GM23338 (cell line): ENCODE data around the gene FAF1. TPM values are rescaled to one million over a fixed set of nuclear protein-coding genes. Genes with fewer than 3 reads are reported as not detected.

Source experiments
- ATAC-seq: fragments of 200-7000 bp; cut with Tn5 transposase; 3 replicates; pipeline ENCODE4 v1.9.1; 2020
- DNase-seq: peaks from one replicate; pipeline ENCODE4 v3.0.0-alpha.2; 2015; ENCODE audit warnings: low spot score
- H2AFZ ChIP-seq: fragments of 200-600 bp; sonication (generic); 2 replicates; pipeline ENCODE4 v1.8.0; 2016; ENCODE audit warnings: antibody characterized with exemption, mild to moderate bottlenecking, moderate library complexity
- H3F3A ChIP-seq: fragments of 200-600 bp; sonication (generic); replicated peaks from 2 replicates; pipeline ENCODE4 v1.8.0; 2017; ENCODE audit warnings: antibody characterized with exemption, mixed run types, low read depth
- H3K27ac ChIP-seq: fragments of 200-600 bp; sonication (generic); 2 replicates; pipeline ENCODE4 v1.6.1; 2016; ENCODE audit warnings: low read depth
- H3K27me3 ChIP-seq: fragments of 200-600 bp; sonication (generic); 2 replicates; pipeline ENCODE4 v1.8.0; 2016; ENCODE audit warnings: mild to moderate bottlenecking, mixed run types, moderate library complexity; ENCODE audit not compliant: insufficient read depth
- H3K36me3 ChIP-seq: fragments of 200-600 bp; sonication (generic); 2 replicates; pipeline ENCODE4 v1.8.0; 2016; ENCODE audit warnings: mild to moderate bottlenecking; ENCODE audit not compliant: insufficient read depth
- H3K4me1 ChIP-seq: fragments of 200-600 bp; sonication (generic); 2 replicates; pipeline ENCODE4 v1.8.0; 2016; ENCODE audit warnings: mild to moderate bottlenecking, moderate library complexity; ENCODE audit not compliant: insufficient read depth
- H3K4me2 ChIP-seq: fragments of 200-600 bp; sonication (generic); 2 replicates; pipeline ENCODE4 v1.7.1; 2017; ENCODE audit warnings: mixed run types
- H3K4me3 ChIP-seq: fragments of 200-600 bp; sonication (generic); 2 replicates; pipeline ENCODE4 v1.6.1; 2016; ENCODE audit warnings: mixed run types
- H3K79me2 ChIP-seq: fragments of 200-600 bp; sonication (generic); replicated peaks from 2 replicates; pipeline ENCODE4 v1.8.0; 2017; ENCODE audit warnings: mild to moderate bottlenecking; ENCODE audit not compliant: insufficient read depth
- H3K9me2 ChIP-seq: fragments of 200-600 bp; sonication (generic); 2 replicates; pipeline ENCODE4 v1.8.0; 2017; ENCODE audit not compliant: insufficient read depth
- H4K20me1 ChIP-seq: fragments of 200-600 bp; sonication (generic); replicated peaks from 2 replicates; pipeline ENCODE4 v1.8.0; 2017; ENCODE audit warnings: mild to moderate bottlenecking; ENCODE audit not compliant: insufficient read depth
- H3K27ac Mint-ChIP-seq: 2 replicates; pipeline ENCODE4 v1.8.0; 2020; ENCODE audit warnings: inconsistent platforms, mild to moderate bottlenecking, moderate library complexity, mixed read lengths
- H3K27me3 Mint-ChIP-seq: 3 replicates; pipeline ENCODE4 v1.8.0; 2022; ENCODE audit warnings: low read depth, mild to moderate bottlenecking, moderate library complexity, mixed read lengths, inconsistent platforms; ENCODE audit not compliant: insufficient read depth, poor library complexity
- H3K36me3 Mint-ChIP-seq: 3 replicates; pipeline ENCODE4 v1.8.0; 2021; ENCODE audit warnings: low read depth, mild to moderate bottlenecking, inconsistent platforms, moderate library complexity, mixed read lengths
- H3K4me1 Mint-ChIP-seq: 3 replicates; pipeline ENCODE4 v1.8.0; 2020; ENCODE audit warnings: mild to moderate bottlenecking, inconsistent platforms, mixed read lengths
- H3K4me3 Mint-ChIP-seq: 3 replicates; pipeline ENCODE4 v1.8.0; 2021; ENCODE audit warnings: moderate library complexity, mild to moderate bottlenecking, inconsistent platforms, mixed read lengths
- H3K9me3 Mint-ChIP-seq: 3 replicates; pipeline ENCODE4 v1.8.0; 2020; ENCODE audit warnings: moderate library complexity, mild to moderate bottlenecking, inconsistent platforms, mixed read lengths
- CREB1 ChIP-seq: fragments of 250-450 bp; sonication (Bioruptor Pico); IDR thresholded peaks from 2 replicates; pipeline ENCODE4 v1.5.0; 2020; ENCODE audit warnings: low read depth, mild to moderate bottlenecking, moderate library complexity
- EZH2 ChIP-seq: fragments of 200-600 bp; sonication (generic); IDR thresholded peaks from one replicate; pipeline ENCODE4 v1.8.0; 2017; ENCODE audit warnings: antibody characterized with exemption, mild to moderate bottlenecking, low read depth; ENCODE audit not compliant: unreplicated experiment
- EZH2phosphoT487 ChIP-seq: fragments of 200-600 bp; sonication (generic); IDR thresholded peaks from one replicate; pipeline ENCODE4 v1.8.1; 2018; ENCODE audit warnings: antibody characterized with exemption; ENCODE audit not compliant: unreplicated experiment
- JUNB ChIP-seq: IDR thresholded peaks from one replicate; pipeline ENCODE4 v1.6.1; 2016; ENCODE audit warnings: antibody characterized with exemption; ENCODE audit not compliant: unreplicated experiment
- NANOG ChIP-seq: IDR thresholded peaks from 2 replicates; pipeline ENCODE4 v1.6.1; 2016; ENCODE audit warnings: antibody characterized with exemption, borderline replicate concordance
- POLR2AphosphoS5 ChIP-seq: IDR thresholded peaks from 2 replicates; pipeline ENCODE4 v1.6.1; 2016; ENCODE audit warnings: antibody characterized with exemption, low read depth
- STAT1 ChIP-seq: IDR thresholded peaks from one replicate; pipeline ENCODE4 v1.6.1; 2016; ENCODE audit warnings: antibody characterized with exemption; ENCODE audit not compliant: unreplicated experiment
- ZNF114 ChIP-seq: fragments of 250-450 bp; sonication (Bioruptor Pico); IDR thresholded peaks from 2 replicates; pipeline ENCODE4 v1.5.0; 2020; ENCODE audit warnings: mild to moderate bottlenecking, moderate library complexity
- polyA plus RNA-seq: library from polyadenylated mRNA; unstranded; fragments of >200 nt; fragmentation: Nextera tagmentation; extraction: Ambion mirVana; gene quantifications from 2 replicates; pipeline ENCODE4 v1.2.1, GENCODE V29; 2016
- total RNA-seq: library from RNA; depleted of rRNA; stranded (reverse); fragments of >200 nt; shearing (Covaris generic); gene quantifications from 2 replicates; pipeline ENCODE4 v1.2.3, GENCODE V29; 2014
- TF ChIP-seq, protein P1 (sequence below): IDR thresholded peaks from 2 replicates; pipeline ENCODE4 v1.6.1; 2016; ENCODE audit warnings: antibody characterized with exemption
- TF ChIP-seq, protein P2 (sequence below), 2 experiments: fragments of 200-600 bp in 1 of 2; sonication (generic) in 1 of 2; conservative IDR thresholded peaks; 2 replicates each; pipeline versions ENCODE4 v1.5.1 to v1.6.1; 2016 to 2017; ENCODE audit warnings: antibody characterized with exemption in 2 of 2, low read depth in 2 of 2, mild to moderate bottlenecking in 2 of 2, moderate library complexity in 1 of 2

FAF1 gene
- total and polyA plus RNA-seq, 2 experiments from 2014 or later, result 24.1 to 53.2 TPM

DNA sequence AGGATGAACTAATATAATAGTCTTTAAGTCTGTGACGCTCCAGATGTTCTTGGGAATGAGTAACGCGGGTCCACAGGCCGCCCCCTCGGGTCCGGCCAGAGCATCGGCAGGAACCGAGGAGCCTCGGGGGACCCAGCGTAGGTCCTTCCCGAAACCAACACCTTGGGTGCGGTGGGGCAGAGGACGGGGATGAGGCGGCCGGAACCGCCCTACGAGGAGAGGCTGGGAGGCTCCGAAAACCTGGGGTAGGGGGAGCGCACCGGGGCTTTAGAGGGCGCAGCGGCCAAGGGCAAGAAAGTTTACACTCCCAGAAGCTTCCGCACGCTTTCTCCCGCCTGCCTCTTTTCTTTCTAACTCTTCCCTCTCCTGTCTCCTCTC, 543.9 kb downstream of the FAF1 start:
- peaks cover 13% of the 10 kb centered on the region for H4K20me1 ChIP-seq
- no peaks in the 10 kb centered on the region for H3K36me3 ChIP-seq
- no peaks in the 10 kb centered on the region for H3K36me3 Mint-ChIP-seq
- peak overlapping the region; percentile 77 for H3K4me3 Mint-ChIP-seq
- ATAC-seq (peak; percentile 14), DNase-seq (peak; percentile 78)
- H3K4me2 ChIP-seq, result peak overlapping the region; percentile 79
- 0 out of 2 replicates have a peak, but pooled peaks cover 6% of the 10 kb centered on the region for H3F3A ChIP-seq
- no peaks in the 10 kb centered on the region for H3K9me2 ChIP-seq
- no peak overlapping the region for H3K27ac Mint-ChIP-seq
- H3K79me2 ChIP-seq, result no peaks in the 10 kb centered on the region
- H3K27me3 ChIP-seq, result peaks cover 100% of the 10 kb centered on the region
- H3K9me3 Mint-ChIP-seq, result peaks cover 8% of the 10 kb centered on the region; the same call in 2 of the 3 replicates
- H3K4me1 ChIP-seq, result peaks cover 11% of the 10 kb centered on the region; the same call in 1 of the 2 replicates
- peak overlapping the region; percentile 52 for H3K4me3 ChIP-seq
- H3K27ac ChIP-seq, result no peak overlapping the region
- H2AFZ ChIP-seq, result peak overlapping the region; percentile 70
- peaks cover 84% of the 10 kb centered on the region for H3K27me3 Mint-ChIP-seq
- TF ChIP-seq EZH2 (no peak), POLR2AphosphoS5 (no peak), ZNF114 (no peak), EZH2phosphoT487 (no peak), NANOG (no peak), JUNB (no peak), STAT1 (no peak), CREB1 (CRISPR knock-in tag) (no peak)
- TF ChIP-seq, protein P1, sequence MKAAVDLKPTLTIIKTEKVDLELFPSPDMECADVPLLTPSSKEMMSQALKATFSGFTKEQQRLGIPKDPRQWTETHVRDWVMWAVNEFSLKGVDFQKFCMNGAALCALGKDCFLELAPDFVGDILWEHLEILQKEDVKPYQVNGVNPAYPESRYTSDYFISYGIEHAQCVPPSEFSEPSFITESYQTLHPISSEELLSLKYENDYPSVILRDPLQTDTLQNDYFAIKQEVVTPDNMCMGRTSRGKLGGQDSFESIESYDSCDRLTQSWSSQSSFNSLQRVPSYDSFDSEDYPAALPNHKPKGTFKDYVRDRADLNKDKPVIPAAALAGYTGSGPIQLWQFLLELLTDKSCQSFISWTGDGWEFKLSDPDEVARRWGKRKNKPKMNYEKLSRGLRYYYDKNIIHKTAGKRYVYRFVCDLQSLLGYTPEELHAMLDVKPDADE, result no peak
- TF ChIP-seq, protein P2, sequence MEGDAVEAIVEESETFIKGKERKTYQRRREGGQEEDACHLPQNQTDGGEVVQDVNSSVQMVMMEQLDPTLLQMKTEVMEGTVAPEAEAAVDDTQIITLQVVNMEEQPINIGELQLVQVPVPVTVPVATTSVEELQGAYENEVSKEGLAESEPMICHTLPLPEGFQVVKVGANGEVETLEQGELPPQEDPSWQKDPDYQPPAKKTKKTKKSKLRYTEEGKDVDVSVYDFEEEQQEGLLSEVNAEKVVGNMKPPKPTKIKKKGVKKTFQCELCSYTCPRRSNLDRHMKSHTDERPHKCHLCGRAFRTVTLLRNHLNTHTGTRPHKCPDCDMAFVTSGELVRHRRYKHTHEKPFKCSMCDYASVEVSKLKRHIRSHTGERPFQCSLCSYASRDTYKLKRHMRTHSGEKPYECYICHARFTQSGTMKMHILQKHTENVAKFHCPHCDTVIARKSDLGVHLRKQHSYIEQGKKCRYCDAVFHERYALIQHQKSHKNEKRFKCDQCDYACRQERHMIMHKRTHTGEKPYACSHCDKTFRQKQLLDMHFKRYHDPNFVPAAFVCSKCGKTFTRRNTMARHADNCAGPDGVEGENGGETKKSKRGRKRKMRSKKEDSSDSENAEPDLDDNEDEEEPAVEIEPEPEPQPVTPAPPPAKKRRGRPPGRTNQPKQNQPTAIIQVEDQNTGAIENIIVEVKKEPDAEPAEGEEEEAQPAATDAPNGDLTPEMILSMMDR (conservative IDR thresholded peaks at IDR 0.05; ENCODE audit: low read depth in 2 of 2), result no peak
- peaks cover 26% of the 10 kb centered on the region for H3K4me1 Mint-ChIP-seq

DNA sequence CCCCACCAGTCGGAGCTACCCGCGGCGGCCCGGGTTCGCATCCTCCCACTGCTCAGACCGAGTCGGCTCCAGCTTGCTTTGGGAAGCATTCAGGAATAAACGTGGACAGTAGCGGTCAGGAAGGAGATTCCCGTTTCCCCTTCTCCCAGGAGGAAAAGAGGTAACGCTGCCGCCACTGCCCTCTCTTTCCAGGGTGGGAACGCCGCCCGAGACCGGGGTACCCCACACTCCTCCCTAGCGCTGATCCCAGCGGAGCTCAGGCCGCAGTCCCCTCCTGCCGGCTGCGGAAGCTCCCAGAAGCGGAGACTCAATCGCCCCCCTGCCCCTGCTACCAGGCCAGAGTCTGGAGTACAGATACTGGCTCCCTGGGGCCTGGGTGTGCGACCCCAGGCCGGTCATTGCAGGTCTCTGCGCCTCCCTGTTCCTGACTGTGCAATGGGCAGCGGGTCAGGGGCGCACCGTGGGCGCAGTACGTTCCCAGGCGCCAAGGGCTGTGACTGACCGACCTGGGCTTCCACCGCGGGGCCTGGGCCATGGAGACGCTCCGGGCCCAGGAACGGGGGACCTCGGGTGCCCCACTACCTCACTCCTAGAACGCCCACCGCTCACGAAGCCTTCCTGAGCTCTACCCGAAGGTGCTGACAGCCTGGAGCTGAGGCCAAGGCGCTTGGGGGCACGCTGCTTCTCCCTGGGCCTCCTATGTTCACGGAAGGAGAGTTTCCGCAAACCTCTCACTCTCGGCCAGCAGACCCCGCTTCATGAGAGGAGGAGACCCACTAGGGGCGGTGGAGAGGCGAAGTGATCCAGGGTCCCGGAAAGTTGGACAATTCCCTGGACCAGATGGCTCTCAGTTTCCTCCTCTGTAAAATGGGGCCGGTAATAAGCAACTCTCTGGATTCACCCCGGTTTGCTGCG, 544.6 kb downstream of the FAF1 start:
- Histone ChIP-seq H3F3A (0 out of 2 replicates have a peak, but pooled peaks cover 6% of the 10 kb centered on the region), H3K4me3 (peak overlapping the region; percentile 52), H3K4me1 (peaks cover 11% of the 10 kb centered on the region; the same call in 1 of the 2 replicates), H3K4me2 (peak overlapping the region; percentile 79), H3K27ac (no peak overlapping the region), H3K9me2 (no peaks in the 10 kb centered on the region), H3K36me3 (no peaks in the 10 kb centered on the region), H2AFZ (peak overlapping the region; percentile 70), H3K79me2 (no peaks in the 10 kb centered on the region), H4K20me1 (peaks cover 13% of the 10 kb centered on the region), H3K27me3 (peaks cover 100% of the 10 kb centered on the region)
- peak; percentile 52 for DNase-seq
- H3K9me3 Mint-ChIP-seq, result peaks cover 8% of the 10 kb centered on the region; the same call in 2 of the 3 replicates
- H3K27ac Mint-ChIP-seq, result no peak overlapping the region
- H3K36me3 Mint-ChIP-seq, result no peaks in the 10 kb centered on the region
- H3K4me1 Mint-ChIP-seq, result peaks cover 25% of the 10 kb centered on the region
- peak; percentile 7 for ATAC-seq
- TF ChIP-seq NANOG (no peak), EZH2phosphoT487 (no peak), EZH2 (peak; percentile 91)
- TF ChIP-seq, protein P2 (conservative IDR thresholded peaks at IDR 0.05; ENCODE audit: low read depth in 2 of 2), result peak; percentile 1 to 36; a peak in 2 of 4 replicates
- peak overlapping the region; percentile 77 for H3K4me3 Mint-ChIP-seq
- peaks cover 77% of the 10 kb centered on the region for H3K27me3 Mint-ChIP-seq
